COR-L47 (cell line): ENCODE data around the gene CBX5.
"Not testable (repeated sequence)": the region's sequence is repeated elsewhere in the genome, so short reads cannot be mapped to it uniquely, and the experiment has no call there.

Source experiments
- DNase-seq: peaks from one replicate; lab custom pipeline; 2025; lab: John Stamatoyannopoulos, UW

Gene CBX5

DNA sequence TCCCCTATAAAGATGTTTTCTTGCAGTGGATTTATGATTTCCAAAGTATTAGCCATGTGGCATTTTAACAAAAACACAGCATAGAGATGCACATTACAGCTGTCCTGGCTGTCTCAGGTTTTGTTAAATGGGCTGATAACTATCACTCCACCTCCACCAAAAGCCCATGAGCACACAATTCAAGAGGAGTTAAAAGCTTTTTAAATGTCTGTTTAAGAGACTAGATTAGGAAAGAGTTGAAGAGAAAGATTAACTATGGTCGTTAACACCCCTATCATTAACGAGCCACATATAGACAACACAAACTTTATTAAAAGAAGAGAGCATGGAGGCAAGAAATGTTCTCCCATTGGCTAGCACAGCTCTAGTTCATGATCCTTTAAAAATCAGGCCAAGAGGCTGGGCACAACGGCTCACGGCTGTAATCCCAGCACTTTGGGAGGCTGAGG lies 14.5 kb downstream of the CBX5 start:
- DNase-seq, result no peak

DNA sequence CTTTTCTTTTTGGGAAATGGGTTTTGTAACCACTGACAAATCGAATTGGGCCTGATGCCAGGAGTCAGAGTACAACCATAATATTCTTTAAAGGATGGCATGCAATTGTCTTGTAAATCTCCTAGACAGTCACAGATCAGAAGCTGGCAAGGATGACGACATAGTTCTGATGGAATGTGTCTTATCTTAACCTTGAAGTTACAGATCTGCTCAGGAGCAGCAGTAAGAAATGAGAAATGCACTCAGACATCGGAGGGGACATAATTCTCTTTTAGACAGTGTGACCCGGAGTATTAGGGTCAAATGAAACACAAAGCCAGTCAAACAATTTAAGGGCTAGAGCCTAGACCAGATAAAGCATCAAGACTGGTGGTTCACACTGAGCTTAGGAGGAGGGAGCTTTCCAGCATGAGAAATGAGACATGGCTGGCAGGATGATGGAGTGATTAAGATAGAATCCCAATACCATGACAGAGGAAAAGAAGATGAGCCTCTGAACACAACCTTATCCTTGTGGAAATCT lies 17.5 kb downstream of the CBX5 start:
- no peak for DNase-seq

DNA sequence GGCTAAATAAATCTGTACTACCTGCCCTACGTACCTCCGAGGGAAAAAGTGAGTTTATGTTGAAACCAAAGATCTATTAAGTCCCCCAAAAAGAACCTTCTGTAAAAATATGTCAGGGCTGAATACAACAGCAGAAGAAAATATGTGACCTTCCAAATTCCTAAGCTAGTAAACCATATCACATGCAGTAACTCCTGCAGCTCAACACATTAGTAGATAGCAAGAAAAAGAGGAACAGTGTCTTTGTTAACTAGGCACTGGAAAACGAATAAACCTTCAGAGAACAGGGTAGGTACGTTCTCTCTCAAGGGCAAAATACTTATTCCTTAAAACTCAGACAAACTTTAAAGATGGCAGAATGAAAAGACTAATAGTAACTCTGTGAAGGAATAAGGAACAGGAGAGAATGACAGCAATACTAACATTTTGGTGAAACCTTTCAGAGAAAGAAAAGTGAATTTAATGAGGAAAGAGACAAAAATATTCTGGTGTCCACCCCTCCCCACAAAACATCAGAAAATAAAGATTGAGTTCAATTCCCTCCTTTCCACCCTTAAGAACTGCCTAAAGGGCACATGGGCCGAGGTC lies 18.0 kb downstream of the CBX5 start:
- no peak for DNase-seq

DNA sequence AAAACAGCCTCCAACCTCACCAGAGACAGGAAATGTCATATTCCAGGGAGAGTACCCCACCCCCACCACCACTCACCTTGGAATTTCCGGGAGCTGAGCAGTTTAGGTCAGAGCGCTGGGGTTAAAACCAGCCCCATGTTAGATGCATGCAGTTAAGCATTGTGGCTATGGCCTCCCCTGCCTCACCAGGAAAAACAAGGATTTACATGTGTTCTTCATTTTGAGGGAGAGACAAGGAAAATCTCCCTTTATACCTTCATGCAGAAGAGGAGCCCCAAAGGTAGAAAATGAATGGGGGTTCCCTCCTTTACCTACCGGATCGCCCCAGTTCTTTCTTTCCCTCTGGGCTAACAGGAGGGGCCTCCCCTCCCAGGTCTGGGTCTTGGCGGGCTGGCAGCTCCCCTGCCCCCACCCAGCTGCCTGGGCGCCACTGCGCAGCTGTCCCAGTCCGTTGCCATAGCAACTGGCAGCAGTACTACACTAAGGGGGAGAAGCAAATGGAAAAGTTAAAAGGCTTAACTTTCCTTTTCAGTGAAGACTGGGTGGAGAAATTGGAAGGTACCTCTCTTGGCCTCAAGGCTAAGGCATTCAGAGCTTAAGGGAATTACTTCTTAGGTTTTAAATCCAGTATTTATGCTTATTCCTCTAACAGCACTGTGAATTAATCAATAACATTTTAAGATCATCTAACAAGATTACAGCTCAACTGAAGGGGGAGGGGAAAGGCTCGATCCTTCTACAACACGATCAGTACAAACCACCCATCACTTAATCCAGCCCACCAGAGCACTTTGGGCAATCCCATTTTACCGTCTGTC lies 20.5 kb downstream of the CBX5 start:
- DNase-seq, result peak; percentile 94

DNA sequence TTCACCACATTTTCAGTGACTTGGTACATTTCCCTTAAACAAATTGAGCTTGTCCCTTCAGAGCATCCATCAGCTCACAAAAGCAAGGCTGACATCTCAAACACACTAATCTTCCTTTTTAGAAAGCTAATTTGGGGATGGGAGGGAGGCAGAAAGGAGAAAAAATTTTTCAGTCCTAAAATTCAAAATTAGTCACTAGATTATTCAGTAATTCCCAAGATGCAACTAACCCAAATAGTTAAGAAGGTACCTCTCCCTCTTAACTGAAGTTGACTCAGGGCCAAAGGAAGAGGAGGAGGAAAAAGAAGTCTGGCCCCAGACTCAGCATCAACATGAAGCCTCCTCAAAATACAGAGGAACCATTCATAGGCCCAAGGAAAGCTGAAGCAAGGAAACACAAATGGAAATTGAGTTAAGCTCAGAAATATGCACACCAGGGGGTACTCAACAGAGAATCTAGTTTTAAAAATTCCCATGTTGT lies 21.7 kb downstream of the CBX5 start:
- DNase-seq, result no peak

DNA sequence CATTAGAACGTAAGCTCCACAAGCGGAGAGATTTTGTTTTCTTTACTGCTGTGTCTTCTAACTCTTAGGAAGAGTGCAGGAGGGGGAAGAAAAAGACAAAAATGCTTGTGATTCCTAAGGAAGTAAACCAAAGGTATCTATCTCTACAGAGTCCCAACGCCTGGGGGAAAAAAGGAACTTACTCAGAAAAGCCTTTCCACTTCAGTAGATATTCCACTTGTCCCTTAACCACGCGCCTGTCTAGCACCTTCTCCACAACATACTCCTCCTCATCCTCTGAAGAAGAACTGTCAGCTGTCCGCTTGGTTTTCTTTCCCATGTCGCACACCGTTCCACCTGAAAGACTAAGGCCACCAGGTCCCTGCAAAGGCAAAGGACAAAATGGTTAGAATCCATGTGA lies 22.6 kb downstream of the CBX5 start:
- DNase-seq, result no peak

DNA sequence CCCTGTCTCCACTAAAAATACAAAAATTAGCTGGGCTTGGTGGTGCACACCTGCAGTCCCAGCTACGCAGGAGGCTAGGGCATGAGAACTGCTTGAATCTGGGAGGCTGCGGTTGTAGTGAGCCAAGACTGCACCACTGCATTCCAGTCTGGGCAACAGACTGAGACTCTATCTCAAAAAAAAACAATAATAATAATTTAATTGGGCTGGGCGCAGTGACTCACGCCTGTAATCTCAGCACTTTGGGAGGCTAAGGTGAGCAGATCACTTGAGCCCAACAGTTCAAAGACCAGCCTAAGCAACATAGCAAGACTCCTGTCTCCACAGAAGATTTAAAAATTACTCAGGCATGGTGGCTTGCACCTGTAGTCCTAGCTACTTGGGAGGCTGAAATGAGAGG lies 26.7 kb downstream of the CBX5 start:
- no peak for DNase-seq

DNA sequence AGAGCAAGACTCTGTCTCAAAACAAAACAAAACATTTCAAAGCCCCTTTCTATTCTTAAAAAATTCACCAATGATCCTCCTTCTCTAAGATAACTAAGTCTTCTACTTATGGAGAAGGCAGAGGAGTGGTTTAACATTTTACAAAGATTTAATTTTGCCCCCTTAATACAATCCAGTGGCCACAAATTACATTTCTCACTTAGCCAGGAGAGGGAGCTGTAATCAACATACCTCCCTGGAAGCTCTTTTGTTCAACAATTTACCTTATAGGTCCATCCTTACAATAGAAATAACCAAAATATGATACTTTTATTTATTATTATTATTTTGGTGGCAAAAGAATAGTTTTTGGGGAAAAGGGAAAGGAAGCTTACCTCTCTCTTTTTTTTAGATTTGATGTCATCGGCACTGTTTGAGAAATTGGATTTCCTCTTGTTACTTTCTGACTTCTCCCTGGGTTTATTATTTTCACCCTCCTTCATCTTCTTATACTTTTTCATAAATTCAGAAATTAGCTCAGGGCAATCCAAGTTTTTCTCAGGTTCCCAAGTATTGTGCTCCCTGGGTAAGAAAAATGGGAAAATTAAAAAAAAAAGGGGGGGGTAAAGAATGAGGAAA lies 28.1 kb downstream of the CBX5 start:
- DNase-seq, result no peak

DNA sequence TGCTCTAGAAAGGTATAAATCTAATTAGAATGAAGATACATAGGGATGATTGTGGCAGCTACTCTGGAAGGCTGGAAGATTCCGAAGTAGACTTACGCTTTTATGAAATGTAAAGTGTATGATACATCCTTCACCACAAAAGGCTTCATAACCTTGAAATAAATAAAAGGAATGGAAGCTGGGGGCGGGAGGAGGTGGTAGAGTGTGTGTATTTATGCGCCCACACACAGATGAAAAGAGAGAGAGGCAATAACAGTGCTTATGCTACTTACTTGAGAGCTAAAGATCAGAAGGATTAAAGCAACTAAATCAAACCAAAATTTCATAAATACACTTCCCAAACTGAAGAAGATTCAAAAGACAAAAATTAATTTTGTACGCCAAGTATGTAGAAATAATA lies 30.4 kb downstream of the CBX5 start:
- no peak for DNase-seq

DNA sequence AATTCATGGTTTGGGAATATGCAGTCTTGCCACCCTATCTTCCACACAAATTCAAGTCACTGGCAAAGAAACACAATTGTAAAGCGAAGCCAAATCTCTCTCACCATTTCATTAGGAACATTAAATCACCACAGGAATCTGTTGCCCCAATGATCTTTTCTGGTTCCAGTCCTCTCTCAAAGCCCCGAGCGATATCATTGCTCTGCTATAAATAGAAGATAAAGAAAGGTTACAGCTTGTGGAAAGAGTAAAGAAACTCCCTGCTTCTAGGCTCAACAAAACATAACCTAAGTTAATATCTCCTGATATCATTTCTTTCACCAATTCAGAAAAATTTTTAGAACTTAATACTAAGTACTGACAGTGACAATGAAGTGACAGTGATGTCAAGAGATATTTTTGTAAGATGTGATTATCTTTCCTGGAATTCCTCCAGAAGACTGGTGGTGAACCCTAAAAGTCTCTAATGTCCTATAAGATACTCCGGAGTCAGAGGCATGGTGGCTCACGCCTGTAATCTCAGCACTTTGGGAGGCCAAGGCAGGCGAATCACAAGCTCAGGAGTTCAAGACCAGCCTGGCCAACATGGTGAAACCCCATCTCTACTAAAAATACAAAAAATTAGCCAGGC lies 33.8 kb downstream of the CBX5 start:
- no peak for DNase-seq

DNA sequence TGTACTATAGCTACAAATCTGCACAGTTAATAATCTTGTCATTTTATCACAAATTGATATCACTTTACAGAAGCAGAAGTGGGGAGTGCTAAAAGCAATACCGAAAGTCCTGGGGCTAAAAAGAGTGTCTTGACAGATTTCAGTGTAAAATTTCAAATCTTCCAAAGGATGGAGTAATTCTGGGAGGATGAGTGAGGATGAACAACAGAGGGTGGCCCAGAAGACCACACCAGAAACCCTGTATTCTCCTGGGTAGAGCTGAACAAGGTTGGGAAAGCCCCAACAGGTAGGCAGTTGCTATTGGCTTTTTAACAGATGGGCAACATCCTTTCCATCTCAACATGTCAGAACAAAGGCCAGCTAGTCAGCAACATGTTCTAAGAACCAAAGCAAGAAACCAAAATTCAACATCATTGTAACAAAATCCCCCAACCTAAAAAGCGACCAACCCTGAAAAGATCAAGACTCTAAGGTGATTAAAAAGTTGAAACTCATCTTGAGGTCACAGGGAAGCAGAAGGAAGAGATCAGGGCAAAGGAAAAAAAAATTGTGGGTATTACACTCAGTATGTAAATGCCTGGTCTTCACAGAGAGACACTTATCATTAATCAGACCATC lies 38.8 kb downstream of the CBX5 start:
- no peak for DNase-seq

DNA sequence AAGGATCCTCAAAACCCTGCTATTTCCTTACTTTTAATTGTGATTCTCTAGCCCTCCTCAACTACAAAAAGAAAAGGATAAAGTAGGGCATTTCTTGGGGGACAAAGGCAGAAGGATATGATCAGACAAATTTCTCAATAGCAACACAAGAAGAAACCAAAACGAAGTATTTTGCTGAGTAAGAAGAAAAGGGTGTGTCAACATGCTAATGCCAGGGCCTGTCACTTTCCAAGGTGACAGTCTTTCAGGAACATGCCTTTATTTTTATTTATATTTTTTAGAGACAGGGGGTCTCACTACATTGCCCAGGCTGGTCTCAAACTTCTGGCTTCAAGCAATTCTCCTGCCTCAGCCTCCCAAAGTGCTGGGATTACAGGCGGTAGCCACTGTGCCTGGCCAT lies 39.8 kb downstream of the CBX5 start:
- no peak for DNase-seq

DNA sequence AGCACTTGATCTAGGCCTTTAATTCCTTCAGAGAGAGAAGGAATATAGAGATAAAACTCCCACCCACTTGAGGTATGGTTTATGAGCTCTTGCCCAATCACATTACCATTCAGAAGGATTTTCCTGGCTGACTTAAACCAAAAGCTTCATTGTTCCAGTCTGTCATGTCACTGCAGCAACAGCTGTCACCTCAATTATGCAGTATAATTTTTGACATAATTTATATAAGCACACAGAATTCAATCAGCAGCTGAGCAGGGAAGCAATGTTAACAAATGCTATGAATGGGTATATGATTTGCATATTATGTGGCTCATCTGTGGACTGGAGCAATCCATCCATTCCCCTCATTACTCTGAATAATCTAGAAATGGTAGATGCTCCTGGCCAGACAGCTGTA lies 40.3 kb downstream of the CBX5 start:
- DNase-seq, result no peak

DNA sequence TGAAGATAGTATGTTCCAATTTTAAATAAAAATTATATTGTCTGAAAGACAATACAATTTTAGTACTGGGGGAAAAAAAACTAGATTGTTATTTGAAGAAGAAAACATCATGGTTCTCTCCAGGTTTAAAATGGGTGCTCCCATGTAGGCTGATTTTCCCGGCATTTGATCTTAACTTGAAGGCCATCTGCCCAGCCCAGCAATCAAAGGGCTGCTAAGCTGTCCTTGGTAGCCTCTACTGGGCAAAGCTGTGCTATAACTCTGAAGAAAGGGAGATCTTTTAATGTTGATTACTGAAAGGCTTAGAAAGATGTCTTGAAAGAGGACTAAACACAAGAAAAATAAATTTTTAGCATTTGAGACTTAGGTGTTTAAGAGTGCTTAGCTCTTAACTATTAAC lies 41.4 kb downstream of the CBX5 start:
- no peak for DNase-seq

DNA sequence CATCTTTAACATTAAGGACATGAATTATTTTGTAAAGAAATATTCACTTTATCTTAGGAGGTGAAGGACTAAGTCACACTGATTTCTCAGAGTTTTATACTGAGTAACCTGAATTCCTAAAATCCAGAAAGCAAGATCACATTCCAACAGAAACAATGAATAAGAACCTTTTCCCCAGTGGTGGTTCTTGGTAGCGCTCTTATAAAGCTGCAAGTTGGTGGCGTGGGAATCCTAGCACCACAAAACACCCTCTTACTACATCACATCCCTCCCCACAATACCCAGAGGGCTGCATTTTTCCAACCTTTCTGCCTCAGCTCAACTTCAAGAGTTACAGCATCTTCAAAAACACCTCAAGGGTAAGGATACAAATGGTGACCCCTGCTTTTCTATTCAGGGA lies 47.1 kb downstream of the CBX5 start:
- no peak for DNase-seq

DNA sequence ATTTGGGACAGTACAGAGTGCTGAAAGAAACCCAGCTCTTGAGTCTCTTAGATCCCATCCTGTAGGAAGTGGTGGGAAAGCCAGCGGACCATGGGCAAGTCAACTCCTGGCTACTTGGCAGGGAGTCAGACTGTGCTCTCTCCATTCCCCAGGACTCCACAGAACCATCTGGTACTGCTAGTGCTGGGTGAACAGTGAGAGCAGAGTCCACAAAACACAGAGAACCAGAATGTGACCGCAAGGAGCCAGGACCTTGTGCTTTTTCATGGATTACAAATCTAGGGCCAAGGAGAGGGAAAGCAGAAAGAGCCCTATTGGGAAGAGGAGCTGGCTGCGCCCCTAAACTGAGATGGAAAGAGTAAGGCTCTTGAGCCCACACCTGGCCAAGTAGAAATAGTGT lies 48.7 kb downstream of the CBX5 start:
- DNase-seq, result not testable (repeated sequence)

DNA sequence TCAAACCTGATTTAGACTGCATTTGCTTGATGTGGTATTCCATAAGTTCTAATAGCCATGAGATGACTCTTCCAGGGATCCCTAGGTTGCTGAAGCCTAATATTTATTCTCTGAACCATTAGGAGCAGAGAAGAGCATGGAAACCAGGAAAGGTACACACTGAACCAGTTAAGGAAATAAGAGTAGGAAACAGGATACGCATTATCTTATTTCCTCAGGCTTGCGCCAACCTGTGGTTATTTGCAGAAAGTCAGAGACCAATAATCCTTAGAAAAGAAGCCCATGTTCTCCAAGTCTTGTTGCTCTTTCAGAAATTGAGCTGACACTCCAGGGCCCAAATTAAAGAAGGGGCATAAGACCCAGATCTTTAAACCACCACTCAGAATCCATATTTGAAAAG lies 49.4 kb downstream of the CBX5 start:
- DNase-seq, result no peak

DNA sequence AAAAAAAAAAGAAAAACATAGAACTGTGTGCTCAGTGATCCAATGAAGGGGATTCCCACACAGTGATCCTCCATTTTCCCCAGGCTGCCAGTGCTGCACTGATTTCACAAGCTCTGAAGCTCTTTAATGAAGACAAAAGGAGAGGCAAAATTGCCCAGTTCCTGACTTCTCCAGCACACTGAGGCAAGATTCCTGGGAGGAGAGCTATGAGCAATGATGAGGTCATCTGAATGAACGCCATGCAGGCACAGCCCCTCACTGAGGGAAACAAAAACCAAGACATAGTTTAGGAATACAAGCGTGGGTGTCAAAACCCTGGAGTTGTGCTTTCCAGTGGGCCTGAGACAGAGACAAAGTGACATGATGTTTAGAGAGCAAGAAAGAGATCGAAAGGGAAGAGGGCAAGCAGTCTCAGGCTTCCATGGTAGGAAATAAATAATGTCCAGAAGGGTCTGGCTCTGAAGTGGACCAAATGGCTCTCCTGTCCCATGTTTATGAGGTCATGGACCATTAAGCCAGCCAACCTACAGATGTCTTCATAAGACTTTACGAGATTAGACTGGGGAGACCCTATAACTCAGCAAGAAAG lies 50.2 kb downstream of the CBX5 start:
- no peak for DNase-seq

DNA sequence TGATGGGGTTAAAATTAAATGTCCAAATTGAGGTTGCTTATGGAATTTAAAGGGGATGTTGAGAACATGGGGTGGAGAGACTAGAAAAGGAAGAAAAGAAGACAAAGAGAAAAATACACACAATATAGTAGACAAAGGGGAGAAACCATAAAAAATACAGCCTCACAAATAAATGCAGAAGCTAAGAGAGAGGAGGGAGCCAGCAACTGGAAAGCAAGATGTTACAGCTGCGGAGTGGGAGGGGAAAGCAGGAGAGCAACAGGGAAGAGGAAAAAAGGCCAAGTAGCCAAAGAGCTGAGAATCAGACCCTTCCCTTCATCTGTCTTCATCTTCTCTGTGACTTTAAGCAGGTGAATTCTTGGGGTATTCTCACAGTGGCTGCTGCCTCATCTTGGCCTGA lies 51.5 kb downstream of the CBX5 start:
- DNase-seq, result no peak

DNA sequence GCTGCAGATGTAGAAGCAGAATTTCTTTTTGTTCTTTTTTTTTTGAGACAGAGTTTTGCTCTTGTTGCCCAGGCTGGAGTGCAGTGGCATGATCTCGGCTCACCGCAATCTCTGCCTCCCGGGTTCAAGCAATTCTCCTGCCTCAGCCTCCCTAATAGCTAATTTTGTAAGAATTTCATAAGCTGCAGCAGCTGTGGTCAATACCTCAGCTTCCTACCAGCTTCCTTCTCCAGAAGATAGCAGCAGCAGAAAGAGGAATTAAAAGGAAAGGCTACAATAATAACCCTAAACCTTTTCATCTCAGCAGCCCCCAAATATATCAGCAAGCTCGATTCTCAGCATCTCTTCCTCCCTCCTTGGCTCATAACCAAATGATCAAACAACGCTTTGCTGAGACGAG lies 52.0 kb downstream of the CBX5 start:
- not testable (repeated sequence) for DNase-seq

DNA sequence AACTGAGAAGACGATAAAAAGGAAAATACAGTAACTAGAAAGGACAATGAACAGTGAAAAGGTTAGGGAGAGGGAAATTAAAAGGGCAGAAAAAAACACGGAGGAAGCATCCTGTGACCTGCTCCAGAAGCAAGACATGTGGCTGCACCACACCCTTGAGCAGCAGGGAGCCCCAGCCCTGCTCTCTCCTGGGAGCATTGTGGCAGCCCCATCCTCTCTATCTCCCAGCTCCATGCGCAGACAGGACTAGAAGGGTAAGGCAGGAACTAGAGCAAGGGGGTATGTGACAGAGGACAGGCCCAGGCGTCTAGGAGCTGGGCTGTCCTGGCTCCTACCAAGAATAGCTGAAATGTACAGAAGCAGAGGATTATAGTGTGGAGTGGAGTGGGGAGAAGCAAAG lies 52.5 kb downstream of the CBX5 start:
- peak; percentile 40 for DNase-seq

DNA sequence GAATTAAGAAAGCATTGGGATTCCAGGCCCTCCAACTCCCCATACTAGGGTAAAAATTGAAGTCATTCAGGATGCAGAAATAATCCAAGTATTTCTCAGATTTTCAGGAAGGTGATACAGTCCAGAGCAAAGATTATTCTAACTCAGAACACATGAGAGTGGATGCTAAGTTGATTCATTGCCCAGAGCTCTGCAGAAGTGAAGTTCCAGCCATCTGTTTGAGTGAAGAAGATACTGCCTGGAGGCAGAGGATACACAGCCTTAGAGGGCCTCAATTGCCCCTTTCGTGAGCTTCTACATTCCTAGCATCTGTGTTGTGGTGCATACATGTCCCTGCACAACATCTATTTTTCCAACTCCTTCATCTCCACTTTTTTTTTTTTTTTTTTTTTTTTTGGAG lies 54.3 kb downstream of the CBX5 start:
- DNase-seq, result no peak
